Measurements from ENCODE around the gene PTPN23. TPM values are rescaled to one million over a fixed set of nuclear protein-coding genes. Genes with fewer than 3 reads are reported as not detected.

PTPN23 gene
- total and polyA plus RNA-seq, 2 experiments from 2014 or later, result 14.3 to 48.8 TPM

DNA sequence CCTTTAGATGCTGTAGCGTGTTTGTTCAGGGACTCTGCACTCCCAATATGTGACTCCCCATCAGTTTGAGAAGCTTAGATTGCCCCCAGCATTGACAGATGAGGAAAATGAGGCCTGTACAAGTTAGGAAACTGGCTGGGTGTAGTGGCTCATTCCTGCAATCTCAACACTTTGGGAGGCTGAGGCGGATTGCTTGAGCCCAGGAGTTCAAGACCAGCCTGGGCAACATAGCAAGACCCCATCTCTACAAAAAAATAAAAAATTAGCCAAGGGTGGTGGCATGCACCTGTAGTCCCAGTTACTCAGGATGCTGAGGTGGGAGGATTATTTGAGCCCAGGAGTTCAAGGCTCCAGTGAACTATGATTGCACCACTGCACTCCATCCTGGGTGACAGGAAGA lies 14.0 kb upstream of the PTPN23 start:
- Histone ChIP-seq H3K27me3 (ENCODE audit: insufficient read depth) (no peaks in the 10 kb centered on the region), H3K4me1 (ENCODE audit: insufficient read depth) (peaks cover 5% of the 10 kb centered on the region; the same call in 1 of the 2 replicates), H2AFZ (no peak overlapping the region), H3K4me2 (no peak overlapping the region), H4K20me1 (replicated peaks; ENCODE audit: insufficient read depth) (no peaks in the 10 kb centered on the region), H3K79me2 (replicated peaks; ENCODE audit: insufficient read depth) (no peaks in the 10 kb centered on the region), H3F3A (replicated peaks; ENCODE audit: low read depth) (no peaks in the 10 kb centered on the region), H3K9me2 (ENCODE audit: insufficient read depth) (no peaks in the 10 kb centered on the region), H3K27ac (ENCODE audit: low read depth) (no peak overlapping the region), H3K4me3 (no peak overlapping the region), H3K36me3 (ENCODE audit: insufficient read depth) (no peaks in the 10 kb centered on the region)
- Mint-ChIP-seq H3K4me1 (peaks cover 6% of the 10 kb centered on the region), H3K27ac (no peak overlapping the region), H3K36me3 (ENCODE audit: low read depth) (no peaks in the 10 kb centered on the region; the same call in 1 of the 3 replicates), H3K4me3 (no peak overlapping the region), H3K9me3 (peaks cover 7% of the 10 kb centered on the region; the same call in 2 of the 3 replicates), H3K27me3 (ENCODE audit: insufficient read depth, low read depth, poor library complexity) (peaks cover 12% of the 10 kb centered on the region)
- DNase-seq (ENCODE audit: low spot score), result no peak
- no peak for ATAC-seq
- TF ChIP-seq, protein P1, sequence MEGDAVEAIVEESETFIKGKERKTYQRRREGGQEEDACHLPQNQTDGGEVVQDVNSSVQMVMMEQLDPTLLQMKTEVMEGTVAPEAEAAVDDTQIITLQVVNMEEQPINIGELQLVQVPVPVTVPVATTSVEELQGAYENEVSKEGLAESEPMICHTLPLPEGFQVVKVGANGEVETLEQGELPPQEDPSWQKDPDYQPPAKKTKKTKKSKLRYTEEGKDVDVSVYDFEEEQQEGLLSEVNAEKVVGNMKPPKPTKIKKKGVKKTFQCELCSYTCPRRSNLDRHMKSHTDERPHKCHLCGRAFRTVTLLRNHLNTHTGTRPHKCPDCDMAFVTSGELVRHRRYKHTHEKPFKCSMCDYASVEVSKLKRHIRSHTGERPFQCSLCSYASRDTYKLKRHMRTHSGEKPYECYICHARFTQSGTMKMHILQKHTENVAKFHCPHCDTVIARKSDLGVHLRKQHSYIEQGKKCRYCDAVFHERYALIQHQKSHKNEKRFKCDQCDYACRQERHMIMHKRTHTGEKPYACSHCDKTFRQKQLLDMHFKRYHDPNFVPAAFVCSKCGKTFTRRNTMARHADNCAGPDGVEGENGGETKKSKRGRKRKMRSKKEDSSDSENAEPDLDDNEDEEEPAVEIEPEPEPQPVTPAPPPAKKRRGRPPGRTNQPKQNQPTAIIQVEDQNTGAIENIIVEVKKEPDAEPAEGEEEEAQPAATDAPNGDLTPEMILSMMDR (conservative IDR thresholded peaks at IDR 0.05; ENCODE audit: low read depth in 2 of 2), result no peak
- TF ChIP-seq ZNF331 (CRISPR knock-in tag; IDR thresholded peaks at IDR 0.05; ENCODE audit: low read depth), result no peak
- no peak for TF ChIP-seq STAT1 (IDR thresholded peaks at IDR 0.05; ENCODE audit: unreplicated experiment)
- TF ChIP-seq JUNB (IDR thresholded peaks at IDR 0.05; ENCODE audit: unreplicated experiment), result no peak
- TF ChIP-seq, protein P2, sequence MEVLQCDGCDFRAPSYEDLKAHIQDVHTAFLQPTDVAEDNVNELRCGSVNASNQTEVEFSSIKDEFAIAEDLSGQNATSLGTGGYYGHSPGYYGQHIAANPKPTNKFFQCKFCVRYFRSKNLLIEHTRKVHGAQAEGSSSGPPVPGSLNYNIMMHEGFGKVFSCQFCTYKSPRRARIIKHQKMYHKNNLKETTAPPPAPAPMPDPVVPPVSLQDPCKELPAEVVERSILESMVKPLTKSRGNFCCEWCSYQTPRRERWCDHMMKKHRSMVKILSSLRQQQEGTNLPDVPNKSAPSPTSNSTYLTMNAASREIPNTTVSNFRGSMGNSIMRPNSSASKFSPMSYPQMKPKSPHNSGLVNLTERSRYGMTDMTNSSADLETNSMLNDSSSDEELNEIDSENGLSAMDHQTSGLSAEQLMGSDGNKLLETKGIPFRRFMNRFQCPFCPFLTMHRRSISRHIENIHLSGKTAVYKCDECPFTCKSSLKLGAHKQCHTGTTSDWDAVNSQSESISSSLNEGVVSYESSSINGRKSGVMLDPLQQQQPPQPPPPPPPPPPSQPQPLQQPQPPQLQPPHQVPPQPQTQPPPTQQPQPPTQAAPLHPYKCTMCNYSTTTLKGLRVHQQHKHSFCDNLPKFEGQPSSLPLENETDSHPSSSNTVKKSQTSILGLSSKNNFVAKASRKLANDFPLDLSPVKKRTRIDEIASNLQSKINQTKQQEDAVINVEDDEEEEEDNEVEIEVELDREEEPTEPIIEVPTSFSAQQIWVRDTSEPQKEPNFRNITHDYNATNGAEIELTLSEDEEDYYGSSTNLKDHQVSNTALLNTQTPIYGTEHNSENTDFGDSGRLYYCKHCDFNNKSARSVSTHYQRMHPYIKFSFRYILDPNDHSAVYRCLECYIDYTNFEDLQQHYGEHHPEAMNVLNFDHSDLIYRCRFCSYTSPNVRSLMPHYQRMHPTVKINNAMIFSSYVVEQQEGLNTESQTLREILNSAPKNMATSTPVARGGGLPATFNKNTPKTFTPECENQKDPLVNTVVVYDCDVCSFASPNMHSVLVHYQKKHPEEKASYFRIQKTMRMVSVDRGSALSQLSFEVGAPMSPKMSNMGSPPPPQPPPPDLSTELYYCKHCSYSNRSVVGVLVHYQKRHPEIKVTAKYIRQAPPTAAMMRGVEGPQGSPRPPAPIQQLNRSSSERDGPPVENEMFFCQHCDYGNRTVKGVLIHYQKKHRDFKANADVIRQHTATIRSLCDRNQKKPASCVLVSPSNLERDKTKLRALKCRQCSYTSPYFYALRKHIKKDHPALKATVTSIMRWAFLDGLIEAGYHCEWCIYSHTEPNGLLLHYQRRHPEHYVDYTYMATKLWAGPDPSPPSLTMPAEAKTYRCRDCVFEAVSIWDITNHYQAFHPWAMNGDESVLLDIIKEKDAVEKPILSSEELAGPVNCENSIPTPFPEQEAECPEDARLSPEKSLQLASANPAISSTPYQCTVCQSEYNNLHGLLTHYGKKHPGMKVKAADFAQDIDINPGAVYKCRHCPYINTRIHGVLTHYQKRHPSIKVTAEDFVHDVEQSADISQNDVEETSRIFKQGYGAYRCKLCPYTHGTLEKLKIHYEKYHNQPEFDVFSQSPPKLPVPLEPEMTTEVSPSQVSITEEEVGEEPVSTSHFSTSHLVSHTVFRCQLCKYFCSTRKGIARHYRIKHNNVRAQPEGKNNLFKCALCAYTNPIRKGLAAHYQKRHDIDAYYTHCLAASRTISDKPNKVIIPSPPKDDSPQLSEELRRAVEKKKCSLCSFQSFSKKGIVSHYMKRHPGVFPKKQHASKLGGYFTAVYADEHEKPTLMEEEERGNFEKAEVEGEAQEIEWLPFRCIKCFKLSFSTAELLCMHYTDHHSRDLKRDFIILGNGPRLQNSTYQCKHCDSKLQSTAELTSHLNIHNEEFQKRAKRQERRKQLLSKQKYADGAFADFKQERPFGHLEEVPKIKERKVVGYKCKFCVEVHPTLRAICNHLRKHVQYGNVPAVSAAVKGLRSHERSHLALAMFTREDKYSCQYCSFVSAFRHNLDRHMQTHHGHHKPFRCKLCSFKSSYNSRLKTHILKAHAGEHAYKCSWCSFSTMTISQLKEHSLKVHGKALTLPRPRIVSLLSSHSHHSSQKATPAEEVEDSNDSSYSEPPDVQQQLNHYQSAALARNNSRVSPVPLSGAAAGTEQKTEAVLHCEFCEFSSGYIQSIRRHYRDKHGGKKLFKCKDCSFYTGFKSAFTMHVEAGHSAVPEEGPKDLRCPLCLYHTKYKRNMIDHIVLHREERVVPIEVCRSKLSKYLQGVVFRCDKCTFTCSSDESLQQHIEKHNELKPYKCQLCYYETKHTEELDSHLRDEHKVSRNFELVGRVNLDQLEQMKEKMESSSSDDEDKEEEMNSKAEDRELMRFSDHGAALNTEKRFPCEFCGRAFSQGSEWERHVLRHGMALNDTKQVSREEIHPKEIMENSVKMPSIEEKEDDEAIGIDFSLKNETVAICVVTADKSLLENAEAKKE (CRISPR knock-in tag; IDR thresholded peaks at IDR 0.05), result no peak
- no peak for TF ChIP-seq EZH2phosphoT487 (IDR thresholded peaks at IDR 0.05; ENCODE audit: unreplicated experiment)
- TF ChIP-seq EZH2 (IDR thresholded peaks at IDR 0.05; ENCODE audit: low read depth, unreplicated experiment), result no peak
- TF ChIP-seq ZNF114 (CRISPR knock-in tag; IDR thresholded peaks at IDR 0.05), result no peak
- no peak for TF ChIP-seq POLR2AphosphoS5 (IDR thresholded peaks at IDR 0.05; ENCODE audit: low read depth)
- TF ChIP-seq CREB1 (CRISPR knock-in tag; IDR thresholded peaks at IDR 0.05; ENCODE audit: low read depth), result no peak
- TF ChIP-seq, protein P3, sequence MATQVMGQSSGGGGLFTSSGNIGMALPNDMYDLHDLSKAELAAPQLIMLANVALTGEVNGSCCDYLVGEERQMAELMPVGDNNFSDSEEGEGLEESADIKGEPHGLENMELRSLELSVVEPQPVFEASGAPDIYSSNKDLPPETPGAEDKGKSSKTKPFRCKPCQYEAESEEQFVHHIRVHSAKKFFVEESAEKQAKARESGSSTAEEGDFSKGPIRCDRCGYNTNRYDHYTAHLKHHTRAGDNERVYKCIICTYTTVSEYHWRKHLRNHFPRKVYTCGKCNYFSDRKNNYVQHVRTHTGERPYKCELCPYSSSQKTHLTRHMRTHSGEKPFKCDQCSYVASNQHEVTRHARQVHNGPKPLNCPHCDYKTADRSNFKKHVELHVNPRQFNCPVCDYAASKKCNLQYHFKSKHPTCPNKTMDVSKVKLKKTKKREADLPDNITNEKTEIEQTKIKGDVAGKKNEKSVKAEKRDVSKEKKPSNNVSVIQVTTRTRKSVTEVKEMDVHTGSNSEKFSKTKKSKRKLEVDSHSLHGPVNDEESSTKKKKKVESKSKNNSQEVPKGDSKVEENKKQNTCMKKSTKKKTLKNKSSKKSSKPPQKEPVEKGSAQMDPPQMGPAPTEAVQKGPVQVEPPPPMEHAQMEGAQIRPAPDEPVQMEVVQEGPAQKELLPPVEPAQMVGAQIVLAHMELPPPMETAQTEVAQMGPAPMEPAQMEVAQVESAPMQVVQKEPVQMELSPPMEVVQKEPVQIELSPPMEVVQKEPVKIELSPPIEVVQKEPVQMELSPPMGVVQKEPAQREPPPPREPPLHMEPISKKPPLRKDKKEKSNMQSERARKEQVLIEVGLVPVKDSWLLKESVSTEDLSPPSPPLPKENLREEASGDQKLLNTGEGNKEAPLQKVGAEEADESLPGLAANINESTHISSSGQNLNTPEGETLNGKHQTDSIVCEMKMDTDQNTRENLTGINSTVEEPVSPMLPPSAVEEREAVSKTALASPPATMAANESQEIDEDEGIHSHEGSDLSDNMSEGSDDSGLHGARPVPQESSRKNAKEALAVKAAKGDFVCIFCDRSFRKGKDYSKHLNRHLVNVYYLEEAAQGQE (IDR thresholded peaks at IDR 0.05; ENCODE audit: unreplicated experiment), result no peak
- TF ChIP-seq, protein P4, sequence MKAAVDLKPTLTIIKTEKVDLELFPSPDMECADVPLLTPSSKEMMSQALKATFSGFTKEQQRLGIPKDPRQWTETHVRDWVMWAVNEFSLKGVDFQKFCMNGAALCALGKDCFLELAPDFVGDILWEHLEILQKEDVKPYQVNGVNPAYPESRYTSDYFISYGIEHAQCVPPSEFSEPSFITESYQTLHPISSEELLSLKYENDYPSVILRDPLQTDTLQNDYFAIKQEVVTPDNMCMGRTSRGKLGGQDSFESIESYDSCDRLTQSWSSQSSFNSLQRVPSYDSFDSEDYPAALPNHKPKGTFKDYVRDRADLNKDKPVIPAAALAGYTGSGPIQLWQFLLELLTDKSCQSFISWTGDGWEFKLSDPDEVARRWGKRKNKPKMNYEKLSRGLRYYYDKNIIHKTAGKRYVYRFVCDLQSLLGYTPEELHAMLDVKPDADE (IDR thresholded peaks at IDR 0.05), result no peak
- TF ChIP-seq NANOG (IDR thresholded peaks at IDR 0.05; ENCODE audit: borderline replicate concordance), result no peak

All from GM23338 (cell line).